ENCODE results near the gene TBX20.
"Not testable (repeated sequence)": the region's sequence is repeated elsewhere in the genome, so short reads cannot be mapped to it uniquely, and the experiment has no call there.

TBX20 gene

DNA sequence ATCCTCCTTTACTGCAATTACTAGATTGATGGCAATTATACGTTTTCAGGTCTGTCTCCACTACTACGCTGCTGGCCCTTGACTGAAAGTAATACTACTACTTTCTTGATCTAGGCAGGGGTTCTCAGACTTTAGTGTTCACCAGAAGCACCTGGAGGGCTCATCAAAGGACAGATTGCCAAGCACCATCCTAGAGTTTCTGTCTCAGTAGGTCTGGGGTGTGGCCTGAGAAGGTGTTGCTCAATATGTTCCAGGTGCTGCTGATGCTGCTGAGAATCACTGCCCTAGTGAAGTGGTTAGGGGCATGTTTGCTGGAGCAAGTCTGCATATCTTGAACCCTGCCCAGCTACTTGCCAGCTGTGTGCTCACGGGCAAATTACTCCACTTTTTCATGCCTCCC, 37.9 kb downstream of the TBX20 start:
- DNase-seq, result not testable (repeated sequence)

DNA sequence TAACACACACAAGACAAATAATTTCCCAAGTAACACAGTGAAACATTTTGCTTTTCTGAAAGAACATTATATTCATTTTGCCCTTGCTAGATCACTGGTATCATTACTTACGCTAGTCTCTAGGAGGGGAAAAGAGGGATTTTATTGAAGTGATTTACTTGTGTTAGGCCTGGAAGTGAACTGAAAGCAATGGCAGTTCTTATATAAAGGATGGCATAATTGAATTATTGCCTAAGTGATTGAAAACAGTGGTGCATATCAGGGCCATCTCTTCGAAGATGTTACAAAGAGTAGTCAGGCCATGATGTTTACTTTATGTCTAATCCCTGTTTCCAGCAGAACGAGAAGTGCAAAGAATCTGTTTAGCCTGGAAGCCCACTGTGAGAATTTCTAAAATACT, 38.8 kb downstream of the TBX20 start:
- not testable (repeated sequence) for DNase-seq

GRCh38 chr7:35206924-35207323, 47.0 kb downstream of the TBX20 start:
- DNase-seq, result not testable (repeated sequence)

- DNase-seq, result not testable (repeated sequence)
Observed at GRCh38 chr7:35204850-35205249, 49.0 kb downstream of the TBX20 start.

DNA sequence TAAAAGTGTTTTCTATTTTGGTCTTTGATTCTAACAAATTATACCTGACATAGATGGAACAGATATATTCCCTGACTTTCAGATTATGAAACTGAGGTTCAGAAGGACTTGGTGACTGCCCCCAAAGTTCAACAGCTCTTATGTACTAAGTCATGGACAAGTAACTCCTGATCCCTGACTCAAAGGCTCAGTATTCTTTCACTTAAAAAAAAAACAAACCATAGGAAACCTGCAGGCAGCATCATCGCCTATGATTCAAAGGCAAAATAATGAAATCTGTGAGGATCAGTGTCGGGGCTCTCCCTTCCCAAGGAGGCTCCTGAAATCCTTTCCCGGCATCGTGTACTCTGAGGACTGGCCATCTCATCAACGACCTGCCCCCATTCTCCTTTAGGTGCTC, 49.9 kb downstream of the TBX20 start:
- DNase-seq, result not testable (repeated sequence)

- DNase-seq, result not testable (repeated sequence)
Observed at GRCh38 chr7:35202353-35202752, 51.5 kb downstream of the TBX20 start.

GRCh38 chr7:35200170-35200569, 53.7 kb downstream of the TBX20 start:
- DNase-seq, result not testable (repeated sequence)

GRCh38 chr7:35198370-35199140, 55.3 kb downstream of the TBX20 start:
- DNase-seq, result not testable (repeated sequence)

DNA sequence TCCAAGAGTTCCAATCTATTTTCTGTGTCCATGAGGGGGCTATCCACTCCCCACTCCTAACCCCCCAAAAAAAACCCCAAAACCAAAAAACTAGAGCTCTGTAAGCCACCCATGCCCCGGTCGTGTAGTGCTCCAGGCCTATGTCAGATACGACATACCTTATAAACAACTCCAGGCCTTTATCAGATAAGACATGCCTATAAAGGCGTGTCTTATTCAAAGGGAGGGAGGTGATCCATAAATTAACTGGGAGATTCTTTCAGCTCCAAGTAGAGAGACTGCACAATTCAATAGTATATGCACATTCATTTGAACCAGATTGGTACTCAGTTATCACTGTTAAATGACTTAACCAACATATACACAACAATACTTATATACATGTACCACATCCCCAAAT, 62.3 kb downstream of the TBX20 start:
- not testable (repeated sequence) for DNase-seq

DNA sequence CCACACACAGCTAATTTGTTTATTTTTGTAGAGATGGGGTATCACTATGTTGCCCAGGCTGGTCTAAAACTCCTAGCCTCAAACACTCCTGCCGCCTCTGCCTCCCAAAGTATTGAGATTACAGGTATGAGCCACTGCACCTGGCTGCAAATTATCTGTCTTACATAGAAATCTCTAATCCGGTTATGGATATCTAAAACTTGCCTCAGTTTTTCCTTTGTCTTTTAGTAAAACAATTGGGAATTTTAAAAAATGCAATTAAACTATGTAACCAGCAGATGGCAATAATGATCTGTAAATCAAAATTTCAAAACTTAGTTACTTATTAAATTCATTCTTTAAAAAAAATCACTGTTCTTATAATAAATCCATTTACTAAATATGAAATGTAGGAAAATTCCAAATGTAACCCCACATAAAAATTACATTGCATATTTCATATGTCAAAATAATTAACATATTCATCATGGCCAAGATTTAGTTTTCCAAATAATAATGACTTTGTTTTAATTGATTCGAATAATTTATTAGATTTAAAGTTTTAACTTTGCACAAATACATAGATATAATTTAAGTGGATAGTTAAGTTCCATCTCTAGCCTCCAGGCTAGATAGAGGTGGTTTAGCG, 63.6 kb downstream of the TBX20 start:
- DNase-seq, result not testable (repeated sequence)

DNA sequence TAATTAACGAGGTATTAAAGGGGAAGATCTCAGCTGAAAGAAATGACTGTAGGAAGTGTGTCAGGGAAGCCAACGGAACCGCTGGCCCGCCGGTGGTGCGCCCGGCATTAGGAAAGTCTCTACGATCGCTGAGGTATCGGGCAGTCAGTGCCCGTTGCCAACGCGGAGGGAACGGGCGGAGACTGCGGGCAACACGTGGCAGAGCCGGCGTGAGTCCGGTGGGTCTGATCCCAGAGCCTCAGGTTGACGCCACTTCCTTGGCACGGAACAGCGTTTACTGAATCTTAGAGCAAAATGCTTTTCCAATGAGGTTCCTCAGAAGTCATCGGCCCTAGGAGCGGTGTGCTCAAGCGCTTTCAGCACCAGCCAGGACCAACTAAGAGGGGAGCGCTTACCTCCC, 67.1 kb downstream of the TBX20 start:
- not testable (repeated sequence) for DNase-seq

DNA sequence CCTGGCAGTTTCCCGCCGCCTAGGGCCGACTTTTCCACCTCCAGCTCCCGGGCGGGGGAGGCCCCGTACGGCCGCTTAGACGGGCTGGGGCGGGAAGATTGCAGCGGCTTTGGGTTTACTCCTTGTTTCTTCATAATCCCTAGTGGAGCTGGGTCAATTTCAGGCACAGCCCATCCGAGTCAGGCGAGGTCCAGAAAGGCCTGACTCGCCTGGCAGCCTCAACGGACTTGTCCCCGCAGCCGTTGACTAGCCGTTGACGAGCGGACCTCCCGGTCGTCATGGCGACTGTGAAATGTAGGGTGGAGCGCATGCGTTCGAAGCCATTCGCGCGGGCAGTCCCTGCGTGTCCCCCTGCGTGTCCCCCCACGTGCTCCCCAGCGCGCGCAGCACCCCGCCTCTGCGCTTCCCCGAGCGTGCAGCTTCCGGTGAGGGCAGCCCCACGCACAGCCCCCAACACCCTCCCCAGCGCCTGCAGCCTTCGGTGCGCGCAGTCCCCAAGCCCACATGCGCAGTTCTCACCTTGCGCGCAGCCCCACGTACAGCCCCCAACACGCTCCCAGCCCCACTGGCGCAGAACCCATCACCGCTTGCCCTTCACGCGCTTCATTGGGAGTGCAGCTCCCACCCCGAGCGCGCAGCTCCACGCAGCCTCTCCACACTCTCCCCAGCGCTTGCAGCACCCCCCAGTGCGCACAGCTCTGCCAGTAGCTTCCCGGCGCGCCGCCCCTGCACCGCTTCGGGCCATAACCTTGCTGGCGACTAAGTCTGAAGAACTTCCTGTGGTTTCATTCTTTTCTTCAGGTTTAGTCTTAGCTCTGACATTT, 67.8 kb downstream of the TBX20 start:
- DNase-seq, result peak in 1 of 2 experiments; percentile 45

DNA sequence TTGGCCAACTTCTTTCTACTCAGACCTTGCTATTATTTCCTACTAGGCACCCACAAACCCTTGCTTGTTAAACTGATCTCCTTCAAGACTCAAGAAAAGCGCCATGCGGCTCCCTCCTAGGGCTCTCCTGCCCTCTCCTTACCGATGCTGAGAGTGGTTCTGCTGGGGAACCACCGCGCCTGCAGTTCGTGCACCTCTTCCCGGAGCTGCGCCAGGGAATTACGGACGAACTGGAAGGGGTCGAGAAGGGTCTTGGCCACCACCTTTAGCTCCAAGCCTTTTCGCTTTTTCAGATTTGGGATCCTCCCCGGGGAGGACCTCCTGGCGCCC, 68.4 kb downstream of the TBX20 start:
- not testable (repeated sequence) for DNase-seq

- not testable (repeated sequence) for DNase-seq
Observed at GRCh38 chr7:35184961-35185360, 68.9 kb downstream of the TBX20 start.

DNA sequence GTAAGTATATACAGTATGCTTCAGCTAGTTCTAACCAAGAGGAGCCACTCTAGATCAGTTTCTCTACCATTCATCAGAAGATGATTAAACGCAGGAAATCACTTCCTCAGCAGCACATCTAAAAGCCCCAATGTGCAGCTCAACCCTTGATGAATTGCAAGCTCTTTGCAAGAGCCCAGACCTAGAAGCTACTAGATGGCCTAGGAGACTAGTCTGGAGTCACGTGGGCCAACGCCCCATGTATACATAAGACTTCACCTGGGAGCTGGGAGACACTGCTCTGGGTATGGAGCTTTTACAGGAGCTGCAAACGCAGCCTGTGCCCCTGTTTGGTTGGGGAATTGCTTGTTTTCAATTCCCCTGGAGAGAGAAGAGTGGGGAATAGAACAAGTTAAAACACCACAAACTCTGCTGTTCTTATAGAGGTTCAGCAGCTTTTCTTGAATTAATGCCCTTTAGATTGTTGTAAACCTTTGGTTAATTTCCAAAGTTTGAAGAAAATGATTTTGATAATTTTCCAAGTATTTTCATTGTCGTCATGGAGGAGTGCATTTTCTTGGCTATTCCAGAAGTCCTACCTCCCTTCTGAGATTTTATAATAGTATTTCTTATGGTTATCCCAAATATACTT, 69.9 kb downstream of the TBX20 start:
- not testable (repeated sequence) for DNase-seq

DNA sequence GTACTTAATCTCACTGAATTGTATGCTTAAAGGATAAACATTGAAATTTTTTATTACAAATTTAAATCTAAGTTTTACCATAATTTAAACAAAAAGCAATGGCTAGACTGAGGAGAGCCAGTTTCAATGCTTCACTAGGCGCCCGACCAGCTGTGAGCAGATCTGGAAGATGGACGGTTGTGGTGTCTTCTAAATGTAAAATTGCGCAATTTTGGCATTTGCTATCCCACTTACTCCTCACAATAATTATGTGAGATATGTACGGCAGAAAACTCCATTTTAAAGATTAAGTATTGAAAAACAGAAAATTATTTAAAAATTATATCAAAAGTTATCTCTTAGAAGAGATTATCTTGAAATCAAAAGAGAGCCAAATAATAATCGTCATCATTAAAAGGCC, 73.2 kb downstream of the TBX20 start:
- not testable (repeated sequence) for DNase-seq

DNA sequence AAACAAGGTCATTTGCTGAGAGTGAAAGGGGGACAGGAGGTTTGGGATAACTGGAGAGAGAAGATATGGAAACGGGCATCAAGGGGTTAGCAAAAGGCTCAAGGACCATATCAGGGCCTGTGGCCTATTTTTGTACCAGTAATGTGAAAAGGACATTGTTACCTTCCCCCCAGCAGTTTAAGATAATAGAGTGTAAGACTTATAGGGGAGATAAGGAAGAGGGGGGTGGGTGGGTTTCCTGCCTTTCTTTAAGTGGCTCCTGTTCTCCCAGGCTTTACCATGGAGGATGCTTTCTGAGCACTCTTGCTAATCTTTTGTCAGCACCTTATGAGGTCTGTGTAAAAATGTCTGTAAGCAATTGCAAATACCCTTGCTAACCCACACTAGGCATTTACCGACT, 80.7 kb downstream of the TBX20 start:
- not testable (repeated sequence) for DNase-seq

DNA sequence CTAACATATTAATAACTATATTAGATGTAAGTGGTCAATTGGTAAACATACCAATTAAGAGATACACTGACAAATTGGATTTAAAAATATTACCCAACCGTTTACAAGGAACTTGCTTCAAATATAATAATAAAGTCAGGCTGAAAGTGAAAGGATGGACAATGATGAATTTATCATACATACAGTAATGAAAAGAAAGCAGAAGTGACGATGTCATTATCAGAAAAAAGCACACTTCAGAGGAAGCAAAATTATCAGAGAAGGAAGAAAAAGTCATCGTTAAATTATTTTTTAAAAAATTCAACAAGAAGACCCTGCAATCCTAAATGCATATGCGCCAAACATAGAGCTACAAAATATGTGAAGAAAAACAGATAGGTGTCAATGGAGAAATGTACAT, 81.8 kb downstream of the TBX20 start:
- DNase-seq, result not testable (repeated sequence)

DNA sequence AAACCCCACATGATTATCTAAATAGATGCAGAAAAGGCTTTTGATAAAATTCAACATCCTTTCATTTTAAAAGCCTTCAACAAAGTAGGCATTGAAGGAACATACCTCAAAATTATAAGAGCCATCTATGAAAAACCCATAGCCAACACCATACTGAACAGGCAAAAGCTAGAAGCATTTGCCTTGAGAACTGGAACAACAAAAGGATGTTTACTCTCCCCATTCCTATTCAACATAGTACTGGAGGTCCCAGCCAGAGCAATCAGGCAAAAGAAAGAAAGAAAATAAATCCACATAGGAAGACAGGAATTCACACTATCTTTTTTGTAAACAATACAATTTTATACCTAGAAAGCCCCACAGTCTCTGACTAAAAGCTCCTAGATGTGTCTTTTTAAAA, 86.2 kb downstream of the TBX20 start:
- not testable (repeated sequence) for DNase-seq

DNA sequence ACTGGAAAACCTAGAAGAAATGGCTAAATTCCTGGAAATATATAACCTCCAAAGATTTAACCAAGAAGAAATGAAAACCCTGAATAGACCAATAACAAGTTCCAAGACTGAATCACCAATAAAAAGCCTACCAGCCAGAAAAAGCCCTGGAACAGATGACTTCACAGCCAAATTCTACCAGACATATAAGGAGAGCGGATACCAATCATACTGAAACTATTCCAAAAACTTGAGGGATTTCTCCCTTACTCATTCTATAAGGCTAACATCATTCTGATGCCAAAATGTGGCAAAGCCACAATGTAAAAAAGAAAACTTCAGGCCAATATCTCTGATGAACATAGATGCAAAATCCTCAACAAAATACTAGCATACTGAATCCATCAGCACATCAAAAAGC, 86.7 kb downstream of the TBX20 start:
- peak in 1 of 2 experiments; percentile 9 for DNase-seq

DNA sequence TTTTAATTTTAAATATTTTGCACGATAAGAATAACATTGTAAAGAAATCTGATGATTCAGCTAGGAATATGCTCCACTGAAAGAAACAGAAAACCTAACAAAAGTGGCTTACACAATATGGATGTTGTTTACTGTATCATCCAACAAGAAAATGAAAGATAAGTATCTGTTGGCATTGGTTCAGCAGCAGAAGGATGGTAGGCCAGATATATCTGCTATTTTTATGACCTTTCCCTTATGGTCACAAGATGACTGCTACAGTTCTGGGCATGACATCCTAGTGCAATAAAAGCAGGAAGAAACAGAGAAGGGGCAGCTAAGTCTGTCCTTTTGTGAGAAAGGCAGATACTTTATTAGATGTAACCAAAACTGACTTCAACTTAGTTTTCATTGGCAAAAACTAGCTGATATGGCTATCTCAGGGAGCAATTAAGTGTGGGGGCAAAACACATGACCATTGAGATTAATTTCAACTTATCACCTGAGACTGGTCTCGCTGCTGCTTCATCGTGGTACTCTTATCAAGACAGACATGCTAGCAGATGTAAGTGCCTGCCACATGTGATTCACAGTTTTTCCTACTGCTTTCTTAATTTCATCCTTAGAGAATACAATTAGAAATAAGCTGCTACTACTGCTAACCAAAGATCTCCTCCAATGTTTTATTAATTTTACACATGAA, 92.7 kb downstream of the TBX20 start:
- not testable (repeated sequence) for DNase-seq
